Fibroblast of pulmonary artery (primary cell): ENCODE data around the gene NCKAP5L.
A peak's percentile ranks its signal among the peaks of the same experiment; 100 is the strongest.

Experiments used
- DNase-seq: peaks from one replicate; pipeline ENCODE4 v3.0.0-alpha.2; 2010; ENCODE audit warnings: low read depth
- H3K4me3 ChIP-seq: replicated peaks from 2 replicates; pipeline ENCODE4 v1.5.1; 2011; ENCODE audit warnings: low read depth, mild to moderate bottlenecking, control low read depth, low read length, moderate library complexity
- CTCF ChIP-seq: IDR thresholded peaks from 2 replicates; pipeline ENCODE4 v1.5.1; 2011; ENCODE audit warnings: mild to moderate bottlenecking, control low read depth, low read length, inconsistent platforms; ENCODE audit errors: missing control alignments

NCKAP5L gene

GRCh38 chr12:49827051-49827400 lies 1.2 kb downstream of the NCKAP5L start:
- DNase-seq, result no peak
- H3K4me3 ChIP-seq, result peak overlapping the region; percentile 80
- TF ChIP-seq CTCF, result no peak

GRCh38 chr12:49825971-49826421 lies 2.2 kb downstream of the NCKAP5L start:
- no peak for DNase-seq
- H3K4me3 ChIP-seq, result peak overlapping the region; percentile 80
- TF ChIP-seq CTCF, result no peak

- no peak overlapping the region for H3K4me3 ChIP-seq
- DNase-seq, result peak; percentile 42
- TF ChIP-seq CTCF, result no peak
These were observed 2.7 kb downstream of the NCKAP5L start for GRCh38 chr12:49825360-49825970.

GRCh38 chr12:49824895-49825294 lies 3.3 kb downstream of the NCKAP5L start:
- peak; percentile 65 for DNase-seq
- H3K4me3 ChIP-seq, result no peak overlapping the region
- TF ChIP-seq CTCF, result no peak

- H3K4me3 ChIP-seq, result no peak overlapping the region
- DNase-seq, result no peak
- no peak for TF ChIP-seq CTCF
These were observed 3.8 kb downstream of the NCKAP5L start for GRCh38 chr12:49824416-49824815.

- DNase-seq, result no peak
- no peak overlapping the region for H3K4me3 ChIP-seq
- TF ChIP-seq CTCF, result no peak
These were observed 4.3 kb downstream of the NCKAP5L start for GRCh38 chr12:49823951-49824350.

GRCh38 chr12:49823350-49823749 lies 4.9 kb downstream of the NCKAP5L start:
- TF ChIP-seq CTCF, result no peak
- H3K4me3 ChIP-seq, result no peak overlapping the region
- DNase-seq, result no peak
